Muscle layer of colon (tissue), 2 donors: ENCODE measurements around the gene C1GALT1.
"Not testable (repeated sequence)": the region's sequence is repeated elsewhere in the genome, so short reads cannot be mapped to it uniquely, and the experiment has no call there.

Source experiments
- H3K27ac ChIP-seq: one replicate; pipeline ENCODE4 v1.7.0; 2013; ENCODE audit warnings: low read depth, mild to moderate bottlenecking, low read length, moderate library complexity
- H3K27me3 ChIP-seq, 2 donors: one replicate each; pipeline ENCODE4 v1.7.0; 2013; ENCODE audit warnings: low read length in 2 of 2, mild to moderate bottlenecking in 2 of 2; ENCODE audit not compliant: insufficient read depth in 2 of 2, control insufficient read depth in 1 of 2
- H3K36me3 ChIP-seq: one replicate; pipeline ENCODE4 v1.7.0; 2013; ENCODE audit warnings: mild to moderate bottlenecking, low read length; ENCODE audit not compliant: insufficient read depth
- H3K4me1 ChIP-seq: one replicate; pipeline ENCODE4 v1.7.0; 2013; ENCODE audit warnings: mild to moderate bottlenecking, low read length; ENCODE audit not compliant: insufficient read depth
- H3K4me3 ChIP-seq, 2 donors: one replicate each; pipeline ENCODE4 v1.7.0; 2013; ENCODE audit warnings: low read length in 2 of 2, low read depth in 1 of 2, mild to moderate bottlenecking in 1 of 2, moderate library complexity in 1 of 2
- H3K9ac ChIP-seq: one replicate; pipeline ENCODE4 v1.7.0; 2013; ENCODE audit warnings: low read length
- H3K9me3 ChIP-seq: one replicate; pipeline ENCODE4 v1.7.0; 2013; ENCODE audit warnings: mild to moderate bottlenecking, low read length
- donor health status: abdominal sarcoma.
- donor health status: Adenocarcinoma of cecum.

Gene C1GALT1

GRCh38 chr7:7228472-7228871, 46.1 kb downstream of the C1GALT1 start:
- Histone ChIP-seq H3K36me3 (no peaks in the 10 kb centered on the region), H3K9ac (no peak overlapping the region), H3K4me1 (no peaks in the 10 kb centered on the region), H3K4me3 (no peak overlapping the region), H3K9me3 (no peaks in the 10 kb centered on the region), H3K27ac (no peak overlapping the region), H3K27me3 (no peaks in the 10 kb centered on the region)

- H3K36me3 ChIP-seq: no peaks in the 10 kb centered on the region
- H3K9me3 ChIP-seq: no peaks in the 10 kb centered on the region
- no peaks in the 10 kb centered on the region for H3K27me3 ChIP-seq
- no peak overlapping the region for H3K27ac ChIP-seq
- H3K9ac ChIP-seq: no peak overlapping the region
- H3K4me3 ChIP-seq: no peak overlapping the region
- no peaks in the 10 kb centered on the region for H3K4me1 ChIP-seq
Measured at GRCh38 chr7:7228967-7229366, 46.6 kb downstream of the C1GALT1 start.

GRCh38 chr7:7231000-7231399, 48.7 kb downstream of the C1GALT1 start:
- H3K27ac ChIP-seq: no peak overlapping the region
- no peaks in the 10 kb centered on the region for H3K27me3 ChIP-seq
- H3K4me3 ChIP-seq: no peak overlapping the region
- H3K36me3 ChIP-seq: no peaks in the 10 kb centered on the region
- no peaks in the 10 kb centered on the region for H3K4me1 ChIP-seq
- no peak overlapping the region for H3K9ac ChIP-seq
- H3K9me3 ChIP-seq: no peaks in the 10 kb centered on the region

GRCh38 chr7:7231865-7232264, 49.5 kb downstream of the C1GALT1 start:
- H3K27ac ChIP-seq: no peak overlapping the region
- no peak overlapping the region for H3K9ac ChIP-seq
- no peaks in the 10 kb centered on the region for H3K4me1 ChIP-seq
- H3K36me3 ChIP-seq: no peaks in the 10 kb centered on the region
- H3K4me3 ChIP-seq: no peak overlapping the region
- no peaks in the 10 kb centered on the region for H3K9me3 ChIP-seq
- H3K27me3 ChIP-seq: no peaks in the 10 kb centered on the region

- no peak overlapping the region for H3K27ac ChIP-seq
- no peak overlapping the region for H3K4me3 ChIP-seq
- H3K4me1 ChIP-seq: peaks cover 9% of the 10 kb centered on the region
- H3K9me3 ChIP-seq: no peaks in the 10 kb centered on the region
- H3K9ac ChIP-seq: no peak overlapping the region
- no peaks in the 10 kb centered on the region for H3K36me3 ChIP-seq
- H3K27me3 ChIP-seq: no peaks in the 10 kb centered on the region
Measured at GRCh38 chr7:7235347-7235746, 53.0 kb downstream of the C1GALT1 start.

GRCh38 chr7:7236041-7236440, 53.7 kb downstream of the C1GALT1 start:
- Histone ChIP-seq H3K4me3 (no peak overlapping the region), H3K27me3 (no peaks in the 10 kb centered on the region), H3K27ac (no peak overlapping the region), H3K4me1 (peaks cover 9% of the 10 kb centered on the region), H3K36me3 (no peaks in the 10 kb centered on the region), H3K9ac (no peak overlapping the region), H3K9me3 (no peaks in the 10 kb centered on the region)

- Histone ChIP-seq H3K27me3 (no peaks in the 10 kb centered on the region), H3K9me3 (no peaks in the 10 kb centered on the region), H3K4me3 (no peak overlapping the region), H3K4me1 (peaks cover 9% of the 10 kb centered on the region), H3K27ac (no peak overlapping the region), H3K9ac (no peak overlapping the region), H3K36me3 (no peaks in the 10 kb centered on the region)
Measured at GRCh38 chr7:7237201-7237977, 55.0 kb downstream of the C1GALT1 start.

- no peak overlapping the region for H3K27ac ChIP-seq
- no peaks in the 10 kb centered on the region for H3K27me3 ChIP-seq
- H3K9ac ChIP-seq: no peak overlapping the region
- no peaks in the 10 kb centered on the region for H3K36me3 ChIP-seq
- no peak overlapping the region for H3K4me3 ChIP-seq
- no peaks in the 10 kb centered on the region for H3K9me3 ChIP-seq
- H3K4me1 ChIP-seq: peaks cover 9% of the 10 kb centered on the region
Measured at GRCh38 chr7:7237978-7238267, 55.6 kb downstream of the C1GALT1 start.

GRCh38 chr7:7239346-7239745, 57.0 kb downstream of the C1GALT1 start:
- Histone ChIP-seq H3K9ac (no peak overlapping the region), H3K27ac (no peak overlapping the region), H3K27me3 (no peaks in the 10 kb centered on the region), H3K4me3 (no peak overlapping the region), H3K9me3 (no peaks in the 10 kb centered on the region), H3K36me3 (no peaks in the 10 kb centered on the region), H3K4me1 (peaks cover 11% of the 10 kb centered on the region)

GRCh38 chr7:7242899-7243298, 60.6 kb downstream of the C1GALT1 start:
- Histone ChIP-seq H3K36me3 (no peaks in the 10 kb centered on the region), H3K4me1 (peaks cover 8% of the 10 kb centered on the region), H3K27ac (no peak overlapping the region), H3K4me3 (no peak overlapping the region), H3K27me3 (no peaks in the 10 kb centered on the region), H3K9me3 (no peaks in the 10 kb centered on the region), H3K9ac (no peak overlapping the region)

GRCh38 chr7:7245233-7245632, 62.9 kb downstream of the C1GALT1 start:
- H3K9me3 ChIP-seq, H3K9ac ChIP-seq, H3K36me3 ChIP-seq, H3K27me3 ChIP-seq, H3K4me1 ChIP-seq, H3K27ac ChIP-seq, H3K4me3 ChIP-seq: not testable (repeated sequence)

GRCh38 chr7:7246223-7246622, 63.9 kb downstream of the C1GALT1 start:
- H3K9me3 ChIP-seq: no peaks in the 10 kb centered on the region
- no peak overlapping the region for H3K27ac ChIP-seq
- no peaks in the 10 kb centered on the region for H3K36me3 ChIP-seq
- H3K9ac ChIP-seq: no peak overlapping the region
- H3K4me3 ChIP-seq: no peak overlapping the region
- peaks cover 8% of the 10 kb centered on the region for H3K4me1 ChIP-seq
- H3K27me3 ChIP-seq: no peaks in the 10 kb centered on the region
